B cell (primary cell): ENCODE measurements around the gene DAP. TPM values are rescaled to one million over a fixed set of nuclear protein-coding genes. Genes with fewer than 3 reads are reported as not detected.

Experiments used
- ATAC-seq: fragments of 200-7000 bp; cut with Tn5 transposase; one replicate; pipeline ENCODE4 v1.10.0; 2021; ENCODE audit warnings: low read depth, mild to moderate bottlenecking, moderate number of reproducible peaks, moderate library complexity
- CTCF ChIA-PET: fragments of 350-600 bp; sonication (Branson Sonifier 250); formaldehyde crosslinking; loops from one replicate; lab custom pipeline; 2021; ENCODE audit warnings: antibody characterized with exemption, inconsistent platforms; lab: Charles Lee
- POLR2A ChIA-PET: fragments of 350-600 bp; sonication (Branson Sonifier 250); formaldehyde crosslinking; loops from one replicate; lab custom pipeline; 2021; ENCODE audit warnings: antibody characterized with exemption; lab: Charles Lee
- DNase-seq: peaks from one replicate; pipeline ENCODE4 v3.0.0; 2013
- H2AFZ ChIP-seq: 2 replicates; pipeline ENCODE4 v1.6.1; 2012; ENCODE audit warnings: mild to moderate bottlenecking, low read depth, low read length; ENCODE audit not compliant: insufficient read depth, poor library complexity, severe bottlenecking
- H3K27ac ChIP-seq, 2 donors: 1 replicate in 1 of 2; 2 replicates in 1 of 2; pipeline ENCODE4 v1.5.1; 2012 to 2013; ENCODE audit warnings: low read length in 2 of 2, mild to moderate bottlenecking in 2 of 2, moderate library complexity in 1 of 2
- H3K27me3 ChIP-seq, 4 experiments: fragments of 200-600 bp in 1 of 4; sonication (generic) in 1 of 4; replicated peaks in 1 of 4; 1 replicate in 2 of 4; 2 replicates in 2 of 4; pipeline versions ENCODE4 v1.6.1 to v1.7.0; 2013 to 2016; ENCODE audit warnings: low read length in 3 of 4, mild to moderate bottlenecking in 2 of 4, mixed read lengths in 1 of 4, moderate library complexity in 1 of 4; ENCODE audit not compliant: insufficient read depth in 4 of 4, control insufficient read depth in 3 of 4; ENCODE audit errors: control extremely low read depth in 1 of 4
- H3K36me3 ChIP-seq, 2 experiments: replicated peaks in 1 of 2; 1 replicate in 1 of 2; 2 replicates in 1 of 2; pipeline versions ENCODE4 v1.6.1 to v1.7.1; 2013; ENCODE audit warnings: low read length in 1 of 2; ENCODE audit not compliant: insufficient read depth in 2 of 2, control insufficient read depth in 1 of 2; ENCODE audit errors: control extremely low read depth in 1 of 2, extremely low read depth in 1 of 2
- H3K4me1 ChIP-seq, 2 donors: fragments of 200-600 bp in 1 of 2; sonication (generic) in 1 of 2; 1 replicate in 1 of 2; 2 replicates in 1 of 2; pipeline versions ENCODE4 v1.5.1 to v1.6.1; 2013 to 2017; ENCODE audit warnings: low read length in 2 of 2; ENCODE audit not compliant: control insufficient read depth in 2 of 2, insufficient read depth in 2 of 2
- H3K4me2 ChIP-seq: replicated peaks from 2 replicates; pipeline ENCODE3; 2012; ENCODE audit warnings: mild to moderate bottlenecking, low read depth, low read length; ENCODE audit not compliant: poor library complexity, severe bottlenecking
- H3K4me3 ChIP-seq, 5 experiments: fragments of 200-600 bp in 1 of 5; sonication (generic) in 1 of 5; 1 replicate in 3 of 5; 2 replicates in 2 of 5; pipeline versions ENCODE4 v1.5.1 to v1.7.0; 2011 to 2016; ENCODE audit warnings: low read length in 4 of 5, mild to moderate bottlenecking in 4 of 5, low read depth in 2 of 5, control low read depth in 1 of 5, moderate library complexity in 1 of 5; ENCODE audit not compliant: insufficient read depth in 1 of 5; ENCODE audit errors: control extremely low read depth in 1 of 5, extremely low read depth in 1 of 5
- H3K79me2 ChIP-seq: fragments of 200-600 bp; sonication (generic); one replicate; pipeline ENCODE4 v1.6.0; 2016; ENCODE audit warnings: low read length; ENCODE audit not compliant: control insufficient read depth, insufficient read depth
- H3K9ac ChIP-seq: fragments of 200-600 bp; sonication (generic); 2 replicates; pipeline ENCODE4 v1.6.1; 2017; ENCODE audit warnings: mild to moderate bottlenecking, low read length, moderate library complexity
- H3K9me3 ChIP-seq, 3 donors: one replicate each; pipeline versions ENCODE4 v1.6.1 to v1.7.1; 2013; ENCODE audit warnings: low read length in 2 of 3; ENCODE audit not compliant: control insufficient read depth in 2 of 3, insufficient read depth in 1 of 3; ENCODE audit errors: control extremely low read depth in 1 of 3
- H4K20me1 ChIP-seq: 2 replicates; pipeline ENCODE4 v1.6.0; 2012; ENCODE audit warnings: mild to moderate bottlenecking, low read length; ENCODE audit not compliant: insufficient read depth, control insufficient read depth, poor library complexity, severe bottlenecking
- H3K27ac Mint-ChIP-seq: one replicate; pipeline ENCODE4 v1.8.0; 2021; ENCODE audit warnings: mixed read lengths
- H3K27me3 Mint-ChIP-seq: one replicate; pipeline ENCODE4 v1.8.0; 2021; ENCODE audit warnings: mixed read lengths
- H3K4me1 Mint-ChIP-seq: one replicate; pipeline ENCODE4 v1.8.0; 2021; ENCODE audit warnings: mixed read lengths
- H3K4me3 Mint-ChIP-seq: one replicate; pipeline ENCODE4 v1.8.0; 2021; ENCODE audit warnings: mixed read lengths
- H3K9me3 Mint-ChIP-seq: one replicate; pipeline ENCODE4 v1.8.0; 2022; ENCODE audit warnings: mixed read lengths; ENCODE audit not compliant: insufficient read depth
- EZH2 ChIP-seq: IDR thresholded peaks from 2 replicates; pipeline ENCODE4 v1.6.1; 2012; ENCODE audit warnings: borderline replicate concordance, low read depth, mild to moderate bottlenecking, moderate library complexity, low read length; ENCODE audit not compliant: insufficient read depth, poor library complexity, severe bottlenecking
- WGBS: methylation state at CpG from one replicate; pipeline ENCODE4 v1.1.5; 2013; ENCODE audit warnings: missing lambda C conversion rate; ENCODE audit not compliant: insufficient coverage; 5-methylcytosine and 5-hydroxymethylcytosine counted together
- intact Hi-C: fragments of 100-400 bp; cut with micrococcal nuclease; formaldehyde crosslinking; loops from one replicate; pipeline ENCODE4 v1.10.0; 2022
- polyA plus RNA-seq: library from polyadenylated mRNA; depleted of rRNA; stranded (reverse); fragments of >200 nt; gene quantifications from 2 replicates; pipeline ENCODE4 v1.2.3, GENCODE V29; 2012
- total RNA-seq, 2 donors: library from RNA; stranded (reverse); fragments of 120-200 nt in 1 of 2; gene quantifications; 1 replicate in 1 of 2; 2 replicates in 1 of 2; pipeline versions ENCODE4 v1.2.3 to v1.2.4, GENCODE V29; 2013 to 2022
- TF ChIP-seq, protein P1 (sequence below): fragments of 200-600 bp; IDR thresholded peaks from one replicate; pipeline ENCODE4 v1.8.0; 2022; ENCODE audit warnings: antibody characterized with exemption, mild to moderate bottlenecking

The DAP gene
- total and polyA plus RNA-seq, 2 donors (not counting 1 experiment from before 2014, with no cell fraction given) = 42.6 to 49.8 TPM

DNA sequence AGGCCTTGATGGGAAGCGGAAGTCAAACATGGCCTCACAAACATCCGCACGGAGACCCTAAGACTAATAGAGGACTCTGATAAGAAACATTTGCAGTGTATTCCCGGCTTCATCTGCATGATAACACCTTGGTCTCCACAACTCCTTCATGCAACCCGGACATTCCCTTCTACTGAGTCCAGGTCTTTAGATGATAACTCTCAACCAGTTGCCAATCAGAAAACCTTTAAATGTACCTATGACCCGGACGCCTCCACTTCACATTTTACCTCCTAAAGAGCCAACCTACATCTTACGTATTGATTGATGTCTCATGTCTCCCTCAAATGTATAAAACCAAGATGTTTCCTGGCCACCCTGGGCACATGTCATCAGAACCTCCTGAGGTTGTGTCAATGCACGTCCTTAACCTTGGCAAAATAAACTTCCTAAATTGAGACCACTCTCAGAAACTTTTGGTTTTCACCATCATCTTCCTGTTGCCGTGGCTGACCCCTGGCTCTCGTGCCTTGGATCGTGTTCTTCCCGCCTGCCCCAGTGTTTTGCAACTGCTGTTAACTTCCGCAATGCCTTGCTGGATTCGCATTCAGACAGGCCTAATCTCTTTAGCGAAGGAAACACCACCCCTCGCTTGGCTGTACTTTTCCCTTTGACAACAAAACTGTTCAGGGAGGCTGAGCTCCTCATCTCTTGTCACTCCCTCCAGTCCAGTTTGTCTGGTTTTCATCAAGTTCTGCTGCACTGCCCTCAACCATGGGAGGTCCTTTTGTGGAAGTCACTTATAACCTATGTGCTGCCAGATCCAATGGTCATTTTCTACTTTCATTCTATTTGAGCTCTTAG, 1.1 kb upstream of the DAP start:
- H3K27ac ChIP-seq = peak overlapping the region; percentile 92 to 93
- peak overlapping the region; percentile 94 for H3K4me3 Mint-ChIP-seq
- no peaks in the 10 kb centered on the region for H4K20me1 ChIP-seq
- intact Hi-C loops = loop anchor here (1.0 to 5.0 kb wide), 6 partner anchors 25 to 409 kb away; partner anchors contain the start of genes MARCHF6 and ROPN1L
- peak overlapping the region; percentile 27 to 76 (median 68) for H3K4me3 ChIP-seq
- DNase-seq (no peak), ATAC-seq (no peak)
- ChIA-PET POLR2A (interaction anchor here (0.7 kb wide), 1 partner anchor 64 kb away, joined by 3 read pairs; no protein-coding TSS in a partner anchor), CTCF (interaction anchor here (0.7 kb wide), 1 partner anchor 29 kb away, joined by 3 read pairs; no protein-coding TSS in a partner anchor)
- peaks cover 46% of the 10 kb centered on the region for H3K4me1 Mint-ChIP-seq
- H3K9me3 ChIP-seq = no peaks in the 10 kb centered on the region
- no peak for TF ChIP-seq EZH2
- TF ChIP-seq, protein P1, sequence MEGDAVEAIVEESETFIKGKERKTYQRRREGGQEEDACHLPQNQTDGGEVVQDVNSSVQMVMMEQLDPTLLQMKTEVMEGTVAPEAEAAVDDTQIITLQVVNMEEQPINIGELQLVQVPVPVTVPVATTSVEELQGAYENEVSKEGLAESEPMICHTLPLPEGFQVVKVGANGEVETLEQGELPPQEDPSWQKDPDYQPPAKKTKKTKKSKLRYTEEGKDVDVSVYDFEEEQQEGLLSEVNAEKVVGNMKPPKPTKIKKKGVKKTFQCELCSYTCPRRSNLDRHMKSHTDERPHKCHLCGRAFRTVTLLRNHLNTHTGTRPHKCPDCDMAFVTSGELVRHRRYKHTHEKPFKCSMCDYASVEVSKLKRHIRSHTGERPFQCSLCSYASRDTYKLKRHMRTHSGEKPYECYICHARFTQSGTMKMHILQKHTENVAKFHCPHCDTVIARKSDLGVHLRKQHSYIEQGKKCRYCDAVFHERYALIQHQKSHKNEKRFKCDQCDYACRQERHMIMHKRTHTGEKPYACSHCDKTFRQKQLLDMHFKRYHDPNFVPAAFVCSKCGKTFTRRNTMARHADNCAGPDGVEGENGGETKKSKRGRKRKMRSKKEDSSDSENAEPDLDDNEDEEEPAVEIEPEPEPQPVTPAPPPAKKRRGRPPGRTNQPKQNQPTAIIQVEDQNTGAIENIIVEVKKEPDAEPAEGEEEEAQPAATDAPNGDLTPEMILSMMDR = no peak
- H3K79me2 ChIP-seq = peaks cover 25% of the 10 kb centered on the region
- peak overlapping the region; percentile 89 for H2AFZ ChIP-seq
- 61% methylated on average over 17 of the region's 17 CpGs for WGBS
- peaks cover 26 to 43% of the 10 kb centered on the region in 2 donors for H3K4me1 ChIP-seq
- H3K27me3 Mint-ChIP-seq = no peaks in the 10 kb centered on the region
- peak overlapping the region; percentile 92 for H3K4me2 ChIP-seq
- H3K27ac Mint-ChIP-seq = peak overlapping the region; percentile 97
- no peaks in the 10 kb centered on the region for H3K9me3 Mint-ChIP-seq
- peak overlapping the region; percentile 81 for H3K9ac ChIP-seq
- no peaks in the 10 kb centered on the region for H3K27me3 ChIP-seq
- no peaks in the 10 kb centered on the region for H3K36me3 ChIP-seq

DNA sequence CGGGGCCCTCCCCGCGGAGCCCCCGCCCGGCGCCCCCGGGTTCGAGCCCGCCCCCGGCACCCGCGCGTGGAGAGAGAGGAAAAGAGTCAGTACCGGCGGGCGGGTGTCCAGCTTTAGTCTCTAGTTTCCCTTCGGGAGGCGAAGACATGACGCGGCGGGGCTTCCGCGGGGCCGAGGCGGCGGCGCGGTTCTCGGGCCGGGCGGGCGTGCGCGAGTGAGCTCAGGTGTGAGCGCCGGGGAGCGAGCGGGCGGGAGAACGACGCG, 181 bp downstream of the DAP start:
- Mint-ChIP-seq H3K4me1 (peaks cover 54% of the 10 kb centered on the region), H3K4me3 (peak overlapping the region; percentile 94)
- H3K79me2 ChIP-seq = peaks cover 34% of the 10 kb centered on the region

More for the DNA sequence above, 181 bp downstream of the DAP start:
- DNase-seq (no peak), ATAC-seq (no peak)
- TF ChIP-seq, protein P1 = no peak
- no peak for TF ChIP-seq EZH2
- Histone ChIP-seq H3K4me1 (peaks cover 26 to 47% of the 10 kb centered on the region in 2 donors), H3K27ac (peak overlapping the region; percentile 66 to 82), H3K36me3 (peaks cover 0 to 4% of the 10 kb centered on the region in 2 experiments), H3K9me3 (no peaks in the 10 kb centered on the region), H3K4me3 (peak overlapping the region in 4 of 5 experiments; percentile 54 to 70 (median 66)), H2AFZ (peak overlapping the region; percentile 74), H4K20me1 (peaks cover 2% of the 10 kb centered on the region), H3K4me2 (peak overlapping the region; percentile 66), H3K27me3 (no peaks in the 10 kb centered on the region), H3K9ac (peak overlapping the region; percentile 74)
- Mint-ChIP-seq H3K27me3 (no peaks in the 10 kb centered on the region), H3K9me3 (no peaks in the 10 kb centered on the region), H3K27ac (peak overlapping the region; percentile 97)
- POLR2A ChIA-PET = interaction anchor here (0.7 kb wide), 1 partner anchor 116 kb away, joined by 5 read pairs; no protein-coding TSS in a partner anchor
- intact Hi-C loops = loop anchor here (1.0 to 5.0 kb wide), 6 partner anchors 24 to 408 kb away; partner anchors contain the start of genes MARCHF6 and ROPN1L
- under 1% methylated on average over 42 of the region's 42 CpGs for WGBS
- CTCF ChIA-PET = interaction anchor here (0.9 to 1.2 kb wide), 2 partner anchors 28 to 59 kb away, joined by 3 read pairs; no protein-coding TSS in a partner anchor
